BLaER1 (cell line): Measurements from ENCODE around the gene PLVAP.

ENCODE experiments used
- H3K27ac ChIP-seq: shearing (Covaris generic); formaldehyde crosslinking; 2 replicates; pipeline ENCODE4 v1.8.1; 2022
- H3K27me3 ChIP-seq: shearing (Covaris generic); formaldehyde crosslinking; 2 replicates; pipeline ENCODE4 v1.8.1; 2022
- H3K36me3 ChIP-seq: shearing (Covaris generic); formaldehyde crosslinking; 2 replicates; pipeline ENCODE4 v1.8.1; 2022
- H3K4me1 ChIP-seq: shearing (Covaris generic); formaldehyde crosslinking; 2 replicates; pipeline ENCODE4 v1.8.1; 2022
- H3K4me2 ChIP-seq: shearing (Covaris generic); formaldehyde crosslinking; 2 replicates; pipeline ENCODE4 v1.8.1; 2022
- H3K4me3 ChIP-seq: shearing (Covaris generic); formaldehyde crosslinking; 2 replicates; pipeline ENCODE4 v1.8.1; 2022
- H3K9ac ChIP-seq: shearing (Covaris generic); formaldehyde crosslinking; 2 replicates; pipeline ENCODE4 v1.8.1; 2022
- H3K9me3 ChIP-seq: shearing (Covaris generic); formaldehyde crosslinking; 2 replicates; pipeline ENCODE4 v1.8.1; 2022
- H4K20me1 ChIP-seq: shearing (Covaris generic); formaldehyde crosslinking; 2 replicates; pipeline ENCODE4 v1.8.1; 2022
- Cebpa-rat ChIP-seq: shearing (Covaris generic); IDR thresholded peaks from 2 replicates; pipeline ENCODE4 v1.8.1; 2022

The PLVAP gene

DNA sequence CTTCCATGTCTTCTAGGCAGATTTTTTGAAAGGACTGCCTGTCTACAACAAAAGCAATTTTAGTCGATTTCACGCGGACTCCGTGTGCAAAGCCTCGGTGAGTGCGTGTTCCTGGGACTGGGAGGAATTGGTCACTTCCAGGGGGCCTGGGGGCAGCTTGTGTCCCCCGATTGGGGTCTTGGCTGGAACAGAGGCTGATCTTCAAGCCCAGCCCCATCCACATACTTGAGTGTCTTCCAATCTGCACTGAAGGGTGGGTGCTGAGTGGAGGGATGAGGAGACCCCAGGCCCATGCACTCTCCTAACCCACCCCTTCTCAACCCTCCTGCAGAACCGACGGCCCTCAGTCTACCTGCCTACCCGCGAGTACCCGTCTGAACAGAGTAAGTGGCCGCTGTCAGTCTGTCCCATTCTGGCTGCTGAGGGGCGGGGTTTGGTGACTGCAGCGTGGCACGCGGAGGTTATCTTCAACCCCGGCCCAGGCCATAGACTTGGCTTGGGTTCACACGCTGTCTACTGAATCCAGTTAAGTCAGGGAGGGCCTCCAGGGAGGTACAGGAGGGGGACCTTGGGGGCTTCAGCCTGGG, 63.0 kb downstream of the PLVAP start:
- H3K36me3 ChIP-seq: peaks cover 78% of the 10 kb centered on the region
- no peak overlapping the region for H3K4me3 ChIP-seq
- peaks cover 33% of the 10 kb centered on the region for H3K4me1 ChIP-seq
- no peaks in the 10 kb centered on the region for H3K27me3 ChIP-seq
- H3K9ac ChIP-seq: no peak overlapping the region
- H4K20me1 ChIP-seq: peaks cover 63% of the 10 kb centered on the region
- H3K9me3 ChIP-seq: no peaks in the 10 kb centered on the region
- no peak overlapping the region for H3K27ac ChIP-seq
- no peak overlapping the region for H3K4me2 ChIP-seq
- TF ChIP-seq Cebpa-rat: no peak

GRCh38 chr19:17312189-17313113, 64.7 kb downstream of the PLVAP start:
- Histone ChIP-seq H3K9ac (no peak overlapping the region), H3K36me3 (peaks cover 61% of the 10 kb centered on the region), H3K4me1 (peaks cover 37% of the 10 kb centered on the region), H3K4me2 (no peak overlapping the region), H3K27ac (no peak overlapping the region), H3K9me3 (no peaks in the 10 kb centered on the region), H3K27me3 (no peaks in the 10 kb centered on the region), H3K4me3 (no peak overlapping the region), H4K20me1 (peaks cover 59% of the 10 kb centered on the region)
- TF ChIP-seq Cebpa-rat: no peak

DNA sequence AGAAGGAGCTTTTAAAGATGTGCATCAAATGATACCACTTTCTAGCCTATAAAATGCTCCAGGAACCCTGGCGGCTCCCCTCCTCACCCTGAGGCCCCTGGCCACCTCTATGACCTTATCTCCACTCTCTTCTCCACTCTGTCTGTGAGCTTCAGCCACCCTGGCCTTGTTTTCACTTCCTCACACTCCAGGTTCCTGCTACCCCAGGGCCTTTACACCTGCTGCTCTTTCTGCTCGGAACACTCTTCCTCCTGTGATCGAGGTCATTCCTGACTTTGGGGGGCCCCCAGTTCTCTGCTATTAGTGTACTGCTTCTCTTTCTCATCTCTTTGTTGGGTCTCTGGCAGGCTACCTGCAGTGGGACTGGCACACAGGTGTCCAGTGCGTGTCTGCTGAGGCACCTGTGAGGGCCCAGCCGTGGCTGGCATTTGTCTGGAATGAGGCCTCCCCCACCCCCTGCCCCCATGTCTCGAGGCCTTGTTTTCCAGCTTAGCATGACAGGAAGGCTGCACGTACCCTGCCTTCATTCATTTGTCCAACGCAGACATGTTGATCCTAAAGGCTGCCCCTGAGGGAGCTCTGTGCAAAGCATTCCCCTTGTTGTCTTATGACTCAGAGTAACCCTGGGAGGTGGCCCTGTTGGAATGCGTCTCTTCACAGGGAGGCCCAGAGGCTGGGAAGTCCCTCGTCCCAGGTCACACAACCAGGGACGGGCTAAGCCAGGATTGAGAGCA, 65.5 kb downstream of the PLVAP start:
- peaks cover 59% of the 10 kb centered on the region for H4K20me1 ChIP-seq
- no peaks in the 10 kb centered on the region for H3K27me3 ChIP-seq
- no peak overlapping the region for H3K4me3 ChIP-seq
- no peak overlapping the region for H3K4me2 ChIP-seq
- peaks cover 53% of the 10 kb centered on the region for H3K36me3 ChIP-seq
- no peak for TF ChIP-seq Cebpa-rat
- H3K9ac ChIP-seq: no peak overlapping the region
- peaks cover 45% of the 10 kb centered on the region for H3K4me1 ChIP-seq
- no peaks in the 10 kb centered on the region for H3K9me3 ChIP-seq
- no peak overlapping the region for H3K27ac ChIP-seq

GRCh38 chr19:17309965-17310461, 67.1 kb downstream of the PLVAP start:
- Histone ChIP-seq H4K20me1 (peaks cover 52% of the 10 kb centered on the region), H3K4me2 (peak overlapping the region; percentile 96), H3K27ac (peak overlapping the region; percentile 87), H3K9me3 (no peaks in the 10 kb centered on the region), H3K4me3 (peak overlapping the region; percentile 92), H3K27me3 (no peaks in the 10 kb centered on the region), H3K9ac (peak overlapping the region; percentile 89), H3K4me1 (peaks cover 50% of the 10 kb centered on the region), H3K36me3 (peaks cover 40% of the 10 kb centered on the region)
- no peak for TF ChIP-seq Cebpa-rat

DNA sequence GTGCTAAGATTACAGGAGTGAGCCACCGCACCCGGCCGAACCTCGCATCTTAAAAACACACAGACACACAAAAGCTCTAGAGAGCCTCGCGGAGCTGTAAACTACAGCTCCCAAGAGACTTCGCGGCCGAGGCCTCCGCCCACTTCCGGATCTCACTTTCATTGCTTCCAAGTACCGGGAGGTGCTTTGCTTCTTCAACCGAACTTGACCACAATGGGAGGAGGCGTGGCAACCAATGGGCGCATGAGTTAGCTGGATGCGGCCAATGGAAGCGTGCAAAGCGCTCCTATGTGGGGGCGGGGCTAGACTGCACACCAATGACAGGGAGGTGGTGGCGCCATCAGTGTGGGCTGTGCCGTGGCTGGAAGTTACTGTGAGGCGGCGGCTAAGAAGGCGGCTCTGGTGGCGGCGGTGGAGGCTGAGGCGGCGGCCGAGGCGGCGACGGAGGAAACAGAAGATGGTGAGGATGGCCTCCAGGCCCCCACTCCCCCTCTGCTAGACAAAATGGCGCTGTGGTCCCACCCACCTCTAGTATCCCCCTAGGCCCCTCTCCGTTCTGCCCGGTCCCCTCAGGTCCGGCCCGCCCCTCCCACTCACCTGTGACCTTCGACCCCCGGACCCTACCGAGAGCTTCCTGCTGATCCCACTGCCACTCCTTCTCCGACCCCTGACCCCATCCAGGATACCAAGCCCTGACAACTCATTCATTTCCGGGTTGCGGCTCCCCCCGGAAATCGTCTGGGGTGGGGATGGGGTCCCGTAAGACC, 67.8 kb downstream of the PLVAP start, which contains the start of gene DDA1:
TSS of gene DDA1 (plus strand) at position 366 of the 767 bp plus-strand sequence. CDS start at position 458, 92 bp downstream.
- H3K9me3 ChIP-seq: no peaks in the 10 kb centered on the region
- peak within 1 kb of the TSS; percentile 92 for H3K4me3 ChIP-seq
- peaks cover 35% of the 10 kb centered on the region for H3K36me3 ChIP-seq
- H3K27me3 ChIP-seq: no peaks in the 10 kb centered on the region
- H3K9ac ChIP-seq: peak within 1 kb of the TSS; percentile 89
- peaks cover 50% of the 10 kb centered on the region for H4K20me1 ChIP-seq
- peaks cover 56% of the 10 kb centered on the region for H3K4me1 ChIP-seq
- peak within 1 kb of the TSS; percentile 87 for H3K27ac ChIP-seq
- no peak for TF ChIP-seq Cebpa-rat
- peak within 1 kb of the TSS; percentile 96 for H3K4me2 ChIP-seq

DNA sequence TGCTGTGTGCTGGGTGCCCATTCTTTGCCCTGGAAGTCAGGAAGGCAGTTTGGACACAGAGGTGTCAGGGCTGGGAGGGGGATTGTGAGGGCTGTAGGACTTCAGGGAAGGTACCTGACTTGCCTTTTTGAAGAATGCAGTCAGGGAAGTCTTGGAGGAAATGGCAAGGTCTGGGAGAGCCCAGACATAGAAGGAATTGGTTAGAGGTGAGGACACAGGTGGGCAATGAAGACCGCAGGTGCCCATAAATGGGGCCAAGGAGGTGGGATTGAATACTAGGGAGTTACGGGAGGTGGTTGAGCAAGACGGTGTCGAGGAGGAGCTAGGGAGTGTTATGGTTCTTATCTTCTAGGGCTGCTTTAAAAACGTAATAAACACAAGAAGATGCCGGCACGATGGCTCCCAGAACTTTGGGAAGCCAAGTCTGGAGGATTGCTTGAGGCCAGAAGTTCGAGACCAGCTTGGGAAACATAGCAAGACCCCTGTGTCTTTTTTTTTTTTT, 69.2 kb downstream of the PLVAP start:
- Histone ChIP-seq H3K9ac (no peak overlapping the region; the same call in 1 of the 2 replicates), H3K4me3 (no peak overlapping the region), H3K36me3 (peaks cover 20% of the 10 kb centered on the region), H3K27me3 (no peaks in the 10 kb centered on the region), H3K27ac (no peak overlapping the region), H4K20me1 (peaks cover 35% of the 10 kb centered on the region), H3K9me3 (no peaks in the 10 kb centered on the region), H3K4me2 (peak overlapping the region; percentile 96), H3K4me1 (peaks cover 66% of the 10 kb centered on the region)
- no peak for TF ChIP-seq Cebpa-rat

DNA sequence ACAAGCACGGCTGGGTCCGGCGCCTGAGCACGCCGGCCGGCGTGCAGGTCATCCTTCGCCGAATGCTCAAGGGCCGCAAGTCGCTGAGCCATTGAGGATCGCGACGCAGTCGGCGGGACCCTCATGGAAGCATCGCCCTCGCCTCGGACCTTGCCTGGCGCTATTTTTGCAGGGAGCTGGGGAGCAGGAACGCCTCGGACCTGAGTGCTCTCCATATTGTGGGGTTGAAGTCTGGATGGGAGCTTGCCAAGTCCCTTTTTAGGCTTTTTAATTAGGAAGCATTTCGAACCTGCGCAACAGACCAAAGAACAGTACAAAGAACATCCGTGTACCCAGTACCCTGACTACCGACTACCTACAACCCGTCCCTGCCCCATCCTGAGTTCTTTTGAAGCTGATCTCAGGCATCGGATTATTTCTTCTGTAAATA, 70.8 kb downstream of the PLVAP start:
- Histone ChIP-seq H3K4me1 (peaks cover 75% of the 10 kb centered on the region), H3K27me3 (no peaks in the 10 kb centered on the region), H4K20me1 (peaks cover 29% of the 10 kb centered on the region), H3K27ac (peak overlapping the region; percentile 93), H3K4me3 (peak overlapping the region; percentile 88), H3K9me3 (no peaks in the 10 kb centered on the region), H3K4me2 (peak overlapping the region; percentile 96), H3K36me3 (peaks cover 12% of the 10 kb centered on the region), H3K9ac (peak overlapping the region; percentile 94)
- no peak for TF ChIP-seq Cebpa-rat

DNA sequence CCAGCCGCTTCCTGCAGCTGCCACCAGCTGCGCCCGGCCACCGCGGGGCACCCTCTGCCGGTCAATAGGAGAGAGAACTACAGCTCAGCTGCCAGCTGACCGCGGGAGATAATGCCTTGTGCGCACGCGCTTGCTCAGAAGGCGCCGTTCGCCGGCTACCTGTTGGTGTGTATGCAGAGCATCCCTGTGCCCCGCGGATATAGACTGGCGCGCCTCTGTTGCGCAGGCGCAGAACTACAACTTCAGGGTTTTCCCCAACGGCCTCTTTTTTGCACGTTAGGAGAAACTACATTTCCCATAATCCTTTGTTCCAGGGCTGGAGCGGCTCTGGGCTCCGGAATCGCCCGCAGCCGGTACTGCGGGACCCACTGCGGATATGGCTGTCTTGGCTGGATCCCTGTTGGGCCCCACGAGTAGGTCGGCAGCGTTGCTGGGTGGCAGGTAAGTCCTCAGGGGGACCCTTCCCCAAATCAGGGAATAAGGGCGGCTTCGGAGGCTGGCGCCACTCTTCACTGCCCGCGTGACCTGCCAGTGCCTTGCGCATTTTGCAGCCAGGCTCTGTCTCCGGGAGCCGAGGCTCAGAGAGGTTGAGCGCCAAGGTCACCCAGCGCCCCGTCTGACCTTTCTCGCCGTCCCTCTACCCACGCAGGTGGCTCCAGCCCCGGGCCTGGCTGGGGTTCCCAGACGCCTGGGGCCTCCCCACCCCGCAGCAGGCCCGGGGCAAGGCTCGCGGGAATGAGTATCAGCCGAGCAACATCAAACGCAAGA, 71.4 kb downstream of the PLVAP start, which contains the start of gene MRPL34:
TSS of gene MRPL34 (plus strand) at position 356 of the 768 bp plus-strand sequence. CDS start at position 377, 21 bp downstream.
- no peaks in the 10 kb centered on the region for H3K27me3 ChIP-seq
- H3K9me3 ChIP-seq: no peaks in the 10 kb centered on the region
- no peak for TF ChIP-seq Cebpa-rat
- H3K36me3 ChIP-seq: peaks cover 14% of the 10 kb centered on the region
- peak within 1 kb of the TSS; percentile 88 for H3K4me3 ChIP-seq
- peak within 1 kb of the TSS; percentile 93 for H3K27ac ChIP-seq
- H4K20me1 ChIP-seq: peaks cover 29% of the 10 kb centered on the region
- H3K9ac ChIP-seq: peak within 1 kb of the TSS; percentile 94
- peak within 1 kb of the TSS; percentile 99 for H3K4me2 ChIP-seq
- H3K4me1 ChIP-seq: peaks cover 72% of the 10 kb centered on the region
